HCT116 (cell line): ENCODE data around the gene CACNA1F. TPM values are rescaled to one million over a fixed set of nuclear protein-coding genes. Genes with fewer than 3 reads are reported as not detected.

Experiments
- ATAC-seq: fragments of 200-7000 bp; cut with Tn5 transposase; 2 replicates; pipeline ENCODE4 v1.9.1; 2020; ENCODE audit warnings: mild to moderate bottlenecking, moderate library complexity
- BruUV-seq: library from RNA; stranded (reverse); fragments of 400-500 nt; replicated peaks from 2 replicates; lab custom pipeline; 2021; lab: Mats Ljungman, UMichigan
- CTCF ChIA-PET: fragments of 300-600 bp; sonication (Branson Sonifier 250); formaldehyde crosslinking; loops from one replicate; lab custom pipeline; 2021; ENCODE audit warnings: antibody characterized with exemption; lab: Charles Lee
- POLR2A ChIA-PET: fragments of 300-600, 350-600 bp; sonication (Branson Sonifier 250); formaldehyde crosslinking; loops from one replicate; lab custom pipeline; 2021; ENCODE audit warnings: antibody characterized with exemption; lab: Charles Lee
- RAD21 ChIA-PET, 2 experiments: fragments of 300-600 bp; sonication (Branson Sonifier 250); formaldehyde crosslinking; loops; one replicate each; lab custom pipeline; 2023; ENCODE audit warnings: low total read pairs in 2 of 2; ENCODE audit not compliant: uncharacterized antibody in 2 of 2, unreplicated experiment in 2 of 2, low non-redundant PET in 1 of 2; lab: Charles Lee
- DNase-seq: peaks from one replicate; pipeline ENCODE4 v3.0.0-alpha.2; 2010; ENCODE audit warnings: low read depth, low spot score
- H2AFZ ChIP-seq: fragments of 200-600 bp; shearing (Covaris generic), sonication (generic); 2 replicates; pipeline ENCODE4 v1.6.1; 2017; ENCODE audit warnings: low read depth, mixed run types, mixed read lengths, antibody characterized with exemption, low read length; ENCODE audit not compliant: poor library complexity, severe bottlenecking
- H3K27ac ChIP-seq: 2 replicates; pipeline ENCODE4 v1.5.1; 2012; ENCODE audit warnings: low read depth, low read length
- H3K27me3 ChIP-seq: fragments of 200-600 bp; sonication (generic); 2 replicates; pipeline ENCODE4 v1.6.1; 2016; ENCODE audit warnings: mixed run types, low read length, mixed read lengths; ENCODE audit not compliant: insufficient read depth
- H3K36me3 ChIP-seq, 2 experiments: fragments of 200-500 bp in 1 of 2; fragments of 200-600 bp in 1 of 2; sonication (Bioruptor generic) in 1 of 2; sonication (generic) in 1 of 2; 2 replicates each; pipeline versions ENCODE4 v1.5.1 to v1.6.1; 2014 to 2016; ENCODE audit warnings: low read length in 2 of 2, inconsistent platforms in 1 of 2, mixed read lengths in 1 of 2, mixed run types in 1 of 2; ENCODE audit not compliant: insufficient read depth in 2 of 2, control insufficient read depth in 1 of 2
- H3K4me1 ChIP-seq, 2 experiments: fragments of 200-600 bp in 1 of 2; sonication (generic) in 1 of 2; 2 replicates each; pipeline versions ENCODE4 v1.5.1 to v1.6.1; 2012 to 2017; ENCODE audit warnings: low read length in 2 of 2, inconsistent platforms in 1 of 2, mild to moderate bottlenecking in 1 of 2, mixed read lengths in 1 of 2, mixed run types in 1 of 2, moderate library complexity in 1 of 2; ENCODE audit not compliant: insufficient read depth in 2 of 2, control insufficient read depth in 1 of 2
- H3K4me2 ChIP-seq: fragments of 200-600 bp; sonication (generic); 2 replicates; pipeline ENCODE4 v1.6.1; 2017; ENCODE audit warnings: mixed run types, low read length, mixed read lengths
- H3K4me3 ChIP-seq, 2 experiments: fragments of 200-600 bp in 1 of 2; sonication (generic) in 1 of 2; replicated peaks in 1 of 2; 2 replicates each; pipeline ENCODE4 v1.5.1; 2011 to 2016; ENCODE audit warnings: low read length in 2 of 2, control low read depth in 1 of 2, low read depth in 1 of 2, mild to moderate bottlenecking in 1 of 2, mixed read lengths in 1 of 2, mixed run types in 1 of 2
- H3K79me2 ChIP-seq: fragments of 200-600 bp; sonication (generic); 2 replicates; pipeline ENCODE4 v1.6.1; 2017; ENCODE audit warnings: mild to moderate bottlenecking, mixed run types, low read length, moderate library complexity, mixed read lengths; ENCODE audit not compliant: insufficient read depth
- H3K9ac ChIP-seq: fragments of 200-600 bp; sonication (generic); 2 replicates; pipeline ENCODE4 v1.6.1; 2016; ENCODE audit warnings: low read length, mixed read lengths
- H3K9me2 ChIP-seq: fragments of 200-600 bp; sonication (generic), shearing (Covaris generic); 2 replicates; pipeline ENCODE4 v1.6.1; 2017; ENCODE audit warnings: mixed run types, mild to moderate bottlenecking, moderate library complexity; ENCODE audit not compliant: insufficient read depth
- H3K9me3 ChIP-seq, 2 experiments: fragments of 200-500 bp in 1 of 2; fragments of 200-600 bp in 1 of 2; sonication (Bioruptor generic) in 1 of 2; sonication (generic) in 1 of 2; 2 replicates each; pipeline ENCODE4 v1.6.1; 2014 to 2017; ENCODE audit warnings: low read length in 2 of 2, mixed read lengths in 2 of 2, inconsistent platforms in 1 of 2, low read depth in 1 of 2, mild to moderate bottlenecking in 1 of 2, mixed run types in 1 of 2, moderate library complexity in 1 of 2; ENCODE audit not compliant: control insufficient read depth in 1 of 2, insufficient read depth in 1 of 2
- H4K20me1 ChIP-seq: fragments of 200-600 bp; sonication (generic), shearing (Covaris generic); 2 replicates; pipeline ENCODE4 v1.6.1; 2017; ENCODE audit warnings: mixed run types, mild to moderate bottlenecking, moderate library complexity; ENCODE audit not compliant: insufficient read depth
- EZH2 ChIP-seq: fragments of 200-600 bp; sonication (generic); IDR thresholded peaks from 2 replicates; pipeline ENCODE4 v1.6.1; 2017; ENCODE audit warnings: antibody characterized with exemption, mixed run types
- FOSL1 ChIP-seq: IDR thresholded peaks from 2 replicates; pipeline ENCODE4 v1.6.1; 2012; ENCODE audit warnings: low read depth
- POLR2A ChIP-seq: IDR thresholded peaks from 2 replicates; pipeline ENCODE4 v1.7.0; 2011; ENCODE audit warnings: borderline replicate concordance; ENCODE audit not compliant: insufficient read depth, insufficient read length; ENCODE audit errors: extremely low read depth
- POLR2AphosphoS5 ChIP-seq: IDR thresholded peaks from 2 replicates; pipeline ENCODE4 v1.6.1; 2011; ENCODE audit warnings: mild to moderate bottlenecking, low read depth, low read length, moderate library complexity
- SIN3A ChIP-seq: IDR thresholded peaks from 2 replicates; pipeline ENCODE4 v1.6.1; 2012; ENCODE audit warnings: low read depth
- SP1 ChIP-seq: IDR thresholded peaks from 2 replicates; pipeline ENCODE4 v1.6.1; 2012; ENCODE audit warnings: low read depth
- TCF7L2 ChIP-seq: IDR thresholded peaks from 2 replicates; pipeline ENCODE4 v1.7.0; 2011; ENCODE audit warnings: borderline replicate concordance, inconsistent platforms; ENCODE audit not compliant: insufficient read depth, insufficient read length; ENCODE audit errors: extremely low read depth
- YY1 ChIP-seq: IDR thresholded peaks from 2 replicates; pipeline ENCODE4 v1.6.1; 2011; ENCODE audit warnings: low read length, low read depth, moderate library complexity, mild to moderate bottlenecking; ENCODE audit not compliant: insufficient replicate concordance; ENCODE audit errors: extremely low read depth
- ZNF274 ChIP-seq: fragments of 200-500 bp; sonication (Bioruptor generic); IDR thresholded peaks from 2 replicates; pipeline ENCODE4 v1.6.1; 2014; ENCODE audit warnings: mild to moderate bottlenecking, low read depth, low read length, inconsistent platforms
- intact Hi-C: fragments of 100-400 bp; cut with micrococcal nuclease; formaldehyde crosslinking; loops from 2 replicates; pipeline ENCODE4 v1.10.0; 2022
- total RNA-seq: library from RNA; stranded (reverse); gene quantifications from one replicate; pipeline ENCODE4 v1.2.1, GENCODE V29; 2021; ENCODE audit not compliant: unreplicated experiment
- TF ChIP-seq, protein P1 (sequence below): IDR thresholded peaks from 2 replicates; pipeline ENCODE4 v1.6.1; 2011; ENCODE audit warnings: mild to moderate bottlenecking, low read length, moderate library complexity; ENCODE audit not compliant: insufficient replicate concordance; ENCODE audit errors: extremely low read depth
- TF ChIP-seq, protein P2 (sequence below), 3 experiments: fragments of 200-600 bp in 1 of 3; sonication (generic) in 1 of 3; IDR thresholded peaks in 2 of 3; conservative IDR thresholded peaks in 1 of 3; 2 replicates each; pipeline ENCODE4 v1.5.1; 2012 to 2017; ENCODE audit warnings: low read depth in 2 of 3, low read length in 2 of 3, antibody characterized with exemption in 1 of 3, borderline replicate concordance in 1 of 3, control low read depth in 1 of 3, mild to moderate bottlenecking in 1 of 3, mixed read lengths in 1 of 3, mixed run types in 1 of 3, moderate library complexity in 1 of 3; ENCODE audit not compliant: insufficient read depth in 1 of 3
- TF ChIP-seq, protein P3 (sequence below): IDR thresholded peaks from 2 replicates; pipeline ENCODE4 v1.6.1; 2012

CACNA1F gene
- total RNA-seq, 1 experiment from 2014 or later: not detected

DNA sequence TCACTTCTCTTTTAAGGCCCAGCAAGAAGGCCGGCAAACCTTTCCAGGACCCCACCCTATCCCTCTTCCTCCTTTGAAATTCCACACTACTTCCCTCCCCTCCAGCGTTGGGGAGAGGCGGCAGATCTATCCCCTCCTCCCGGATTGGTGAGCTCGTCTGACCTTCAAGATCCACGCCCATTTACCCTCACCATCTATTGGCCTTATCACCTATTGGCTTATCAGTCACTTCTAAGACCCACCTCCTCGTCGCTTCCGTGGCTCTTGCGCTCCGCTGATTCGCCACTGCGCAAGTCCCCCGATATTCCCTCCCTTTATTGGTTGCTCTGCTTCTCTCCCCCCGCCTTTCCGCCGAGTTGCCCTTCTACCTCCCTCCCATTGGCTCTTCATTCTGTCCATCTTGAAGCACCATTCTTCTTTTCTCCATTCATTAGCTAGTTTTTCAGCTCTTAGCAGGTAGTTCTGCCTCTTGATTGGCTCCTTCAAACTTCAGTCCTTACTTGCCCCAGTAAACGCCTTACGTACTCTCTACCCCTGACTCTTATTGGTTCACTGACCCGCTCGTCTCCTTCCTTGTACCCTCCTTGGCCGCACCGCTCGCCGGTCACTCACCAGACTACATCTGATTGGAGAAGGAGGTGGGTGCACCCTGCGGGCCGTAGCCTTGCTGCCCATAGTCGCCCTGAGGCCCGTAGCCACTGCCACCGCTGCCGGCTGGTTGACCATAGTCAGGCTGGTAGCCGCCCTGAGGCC lies 42.1 kb downstream of the CACNA1F start:
- H3K27me3 ChIP-seq: no peaks in the 10 kb centered on the region
- peaks cover 2% of the 10 kb centered on the region; the same call in 1 of the 2 replicates for H3K79me2 ChIP-seq
- ChIA-PET POLR2A (interaction anchor here (0.6 to 2.5 kb wide), 16 partner anchors 10 to 1791 kb away, joined by 3 to 21 read pairs (median 4); partner anchors contain the start of genes CCDC22, PLP2, PQBP1 and TIMM17B), CTCF (interaction anchor here (1.0 to 1.1 kb wide), 3 partner anchors 20 to 84 kb away, joined by 3 to 5 read pairs (median 3); partner anchors contain the start of gene PLP2), RAD21 (no interaction called here)
- H3K4me1 ChIP-seq: peaks cover 14 to 36% of the 10 kb centered on the region in 2 experiments
- peak; percentile 99 for DNase-seq
- no peaks in the 10 kb centered on the region for H3K36me3 ChIP-seq
- no peaks in the 10 kb centered on the region for H3K9me2 ChIP-seq
- intact Hi-C loops: loop anchor here (2.0 to 10.0 kb wide), 3 partner anchors 78 to 644 kb away; partner anchors contain the start of gene PPP1R3F
- H3K4me3 ChIP-seq: peak overlapping the region; percentile 71
- peak; percentile 88 for ATAC-seq
- H3K27ac ChIP-seq: peak overlapping the region; percentile 85
- no peak overlapping the region for H2AFZ ChIP-seq
- peak overlapping the region; percentile 80 for H3K9ac ChIP-seq
- peak; percentile 92 for TF ChIP-seq POLR2AphosphoS5
- no peak for TF ChIP-seq FOSL1
- no peak for TF ChIP-seq ZNF274
- no peak for TF ChIP-seq SIN3A
- TF ChIP-seq, protein P1, sequence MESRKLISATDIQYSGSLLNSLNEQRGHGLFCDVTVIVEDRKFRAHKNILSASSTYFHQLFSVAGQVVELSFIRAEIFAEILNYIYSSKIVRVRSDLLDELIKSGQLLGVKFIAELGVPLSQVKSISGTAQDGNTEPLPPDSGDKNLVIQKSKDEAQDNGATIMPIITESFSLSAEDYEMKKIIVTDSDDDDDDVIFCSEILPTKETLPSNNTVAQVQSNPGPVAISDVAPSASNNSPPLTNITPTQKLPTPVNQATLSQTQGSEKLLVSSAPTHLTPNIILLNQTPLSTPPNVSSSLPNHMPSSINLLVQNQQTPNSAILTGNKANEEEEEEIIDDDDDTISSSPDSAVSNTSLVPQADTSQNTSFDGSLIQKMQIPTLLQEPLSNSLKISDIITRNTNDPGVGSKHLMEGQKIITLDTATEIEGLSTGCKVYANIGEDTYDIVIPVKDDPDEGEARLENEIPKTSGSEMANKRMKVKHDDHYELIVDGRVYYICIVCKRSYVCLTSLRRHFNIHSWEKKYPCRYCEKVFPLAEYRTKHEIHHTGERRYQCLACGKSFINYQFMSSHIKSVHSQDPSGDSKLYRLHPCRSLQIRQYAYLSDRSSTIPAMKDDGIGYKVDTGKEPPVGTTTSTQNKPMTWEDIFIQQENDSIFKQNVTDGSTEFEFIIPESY: no peak
- peak; percentile 70 for TF ChIP-seq POLR2A
- TF ChIP-seq, protein P2, sequence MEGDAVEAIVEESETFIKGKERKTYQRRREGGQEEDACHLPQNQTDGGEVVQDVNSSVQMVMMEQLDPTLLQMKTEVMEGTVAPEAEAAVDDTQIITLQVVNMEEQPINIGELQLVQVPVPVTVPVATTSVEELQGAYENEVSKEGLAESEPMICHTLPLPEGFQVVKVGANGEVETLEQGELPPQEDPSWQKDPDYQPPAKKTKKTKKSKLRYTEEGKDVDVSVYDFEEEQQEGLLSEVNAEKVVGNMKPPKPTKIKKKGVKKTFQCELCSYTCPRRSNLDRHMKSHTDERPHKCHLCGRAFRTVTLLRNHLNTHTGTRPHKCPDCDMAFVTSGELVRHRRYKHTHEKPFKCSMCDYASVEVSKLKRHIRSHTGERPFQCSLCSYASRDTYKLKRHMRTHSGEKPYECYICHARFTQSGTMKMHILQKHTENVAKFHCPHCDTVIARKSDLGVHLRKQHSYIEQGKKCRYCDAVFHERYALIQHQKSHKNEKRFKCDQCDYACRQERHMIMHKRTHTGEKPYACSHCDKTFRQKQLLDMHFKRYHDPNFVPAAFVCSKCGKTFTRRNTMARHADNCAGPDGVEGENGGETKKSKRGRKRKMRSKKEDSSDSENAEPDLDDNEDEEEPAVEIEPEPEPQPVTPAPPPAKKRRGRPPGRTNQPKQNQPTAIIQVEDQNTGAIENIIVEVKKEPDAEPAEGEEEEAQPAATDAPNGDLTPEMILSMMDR (IDR thresholded peaks at IDR 0.05 in 2 of 3, conservative IDR thresholded peaks at IDR 0.05 in 1 of 3; ENCODE audit: borderline replicate concordance in 1 of 3, insufficient read depth in 1 of 3, low read depth in 2 of 3, low read length in 2 of 3): no peak
- TF ChIP-seq, protein P3, sequence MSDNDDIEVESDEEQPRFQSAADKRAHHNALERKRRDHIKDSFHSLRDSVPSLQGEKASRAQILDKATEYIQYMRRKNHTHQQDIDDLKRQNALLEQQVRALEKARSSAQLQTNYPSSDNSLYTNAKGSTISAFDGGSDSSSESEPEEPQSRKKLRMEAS: no peak
- peak; percentile 4 for TF ChIP-seq YY1
- TF ChIP-seq EZH2: no peak
- TF ChIP-seq SP1: no peak
- TF ChIP-seq TCF7L2: peak; percentile 92
- no peaks in the 10 kb centered on the region for H3K9me3 ChIP-seq
- H4K20me1 ChIP-seq: no peaks in the 10 kb centered on the region
- H3K4me2 ChIP-seq: peak overlapping the region; percentile 78
- BruUV-seq: no TSS peak
